Left colon (tissue), 2 donors: Measurements from ENCODE around the gene CIBAR2. TPM values are rescaled to one million over a fixed set of nuclear protein-coding genes. Genes with fewer than 3 reads are reported as not detected.

ENCODE experiments used
- ATAC-seq: fragments of 200-7000 bp; cut with Tn5 transposase; one replicate; pipeline ENCODE4 v1.9.1; 2020; ENCODE audit warnings: mild to moderate bottlenecking, moderate library complexity
- DNase-seq, 2 donors: peaks; one replicate each; pipeline ENCODE4 v3.0.0-alpha.2; 2020
- intact Hi-C, 2 donors: fragments of 100-400 bp; cut with DNase I in 1 of 2; cut with micrococcal nuclease in 1 of 2; formaldehyde crosslinking; loops; one replicate each; pipeline versions ENCODE4 v1.11.2 to v1.14.0; 2022; cut with DNase I, micrococcal nuclease
- total RNA-seq, 2 donors: library from RNA; stranded (reverse); fragmentation: NEBNext Ultra II Directional; extraction: Animal tissue kit (Norgen Biotek cat#: 25700); gene quantifications; one replicate each; pipeline ENCODE4 v1.2.1, GENCODE V29; 2021
- donor health status: DM: no; HTN: no; CAD: no.
- donor health status: DM: yes; HTN: yes; CAD: no.

Gene CIBAR2
- total RNA-seq, 2 donors from 2014 or later, result not detected

DNA sequence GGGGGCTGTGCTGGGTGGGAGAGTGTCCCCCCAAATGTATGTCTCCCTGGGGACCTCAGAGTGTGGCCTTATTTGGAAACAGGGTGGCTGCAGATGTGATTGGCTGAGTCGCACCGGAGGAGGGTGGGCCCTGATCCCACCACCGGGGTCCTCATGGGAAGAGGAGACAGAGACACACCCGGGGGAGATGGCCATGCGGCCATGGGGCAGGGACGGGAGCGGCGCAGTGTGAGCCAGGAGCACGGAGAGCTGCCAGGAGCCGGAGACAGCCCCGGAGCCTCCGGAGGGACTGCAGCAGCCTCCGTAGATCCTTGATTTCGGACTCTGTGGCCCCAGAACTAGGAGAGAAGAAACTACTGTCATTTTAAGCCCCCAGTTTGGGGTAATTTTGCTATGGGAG lies 1.6 kb upstream of the CIBAR2 start:
- ATAC-seq (no peak), DNase-seq (no peak)
- intact Hi-C loops, result loop anchor here in 1 of 2 donors (10.0 kb wide), 1 partner anchor 141 kb away; no protein-coding TSS in a partner anchor

DNA sequence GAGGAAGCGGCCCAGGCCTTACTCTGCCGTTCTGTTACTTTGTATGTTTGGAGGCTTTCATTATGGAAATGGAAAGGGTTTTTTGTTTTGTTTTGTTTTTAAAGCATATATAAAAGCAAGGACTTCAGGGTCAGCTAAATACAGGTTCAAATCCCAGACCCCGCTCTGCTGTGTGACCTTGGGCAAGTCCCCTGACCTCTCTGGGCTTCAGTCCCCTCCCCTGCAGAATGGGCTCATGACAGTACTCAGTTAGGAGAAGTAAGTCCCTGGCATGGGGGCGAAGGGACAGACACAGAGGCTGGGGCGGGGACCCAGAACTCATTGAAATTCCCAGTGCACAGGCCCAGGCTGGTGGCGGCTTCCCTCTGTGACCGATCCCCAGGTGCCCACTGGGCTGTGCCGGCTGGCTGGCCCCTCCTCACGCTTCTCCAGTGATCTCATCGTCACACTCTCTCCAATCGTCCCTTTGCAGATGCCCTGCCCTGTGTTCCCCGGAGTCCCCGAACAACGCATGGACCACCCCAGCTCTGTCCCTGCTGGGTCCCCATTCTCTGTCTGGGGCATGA lies 979 bp upstream of the CIBAR2 start:
- ATAC-seq (no peak), DNase-seq (no peak)
- intact Hi-C loops, result loop anchor here in 1 of 2 donors (10.0 kb wide), 1 partner anchor 142 kb away; no protein-coding TSS in a partner anchor

DNA sequence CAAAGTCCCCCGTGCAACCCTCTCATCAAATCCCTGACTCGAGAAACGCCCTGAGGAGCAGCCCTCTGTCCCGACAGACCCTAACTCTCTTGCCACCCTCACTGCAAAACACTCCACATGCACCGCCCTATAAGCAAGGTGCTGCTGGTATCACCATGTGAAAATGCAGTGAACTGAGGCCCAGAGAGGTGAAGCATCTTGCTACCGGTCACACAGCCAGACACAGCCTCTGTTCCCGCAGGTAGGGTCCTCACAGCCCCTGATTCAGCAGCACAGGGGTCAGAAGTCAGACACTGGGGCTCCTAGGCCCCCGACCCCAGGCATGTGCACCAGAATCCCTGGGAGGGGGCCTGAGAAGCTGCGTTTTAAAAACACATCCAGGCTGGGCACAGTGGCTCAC lies 1.1 kb downstream of the CIBAR2 start:
- DNase-seq (no peak), ATAC-seq (no peak)
- intact Hi-C loops, result loop anchor here in 1 of 2 donors (10.0 kb wide), 1 partner anchor 144 kb away; no protein-coding TSS in a partner anchor

DNA sequence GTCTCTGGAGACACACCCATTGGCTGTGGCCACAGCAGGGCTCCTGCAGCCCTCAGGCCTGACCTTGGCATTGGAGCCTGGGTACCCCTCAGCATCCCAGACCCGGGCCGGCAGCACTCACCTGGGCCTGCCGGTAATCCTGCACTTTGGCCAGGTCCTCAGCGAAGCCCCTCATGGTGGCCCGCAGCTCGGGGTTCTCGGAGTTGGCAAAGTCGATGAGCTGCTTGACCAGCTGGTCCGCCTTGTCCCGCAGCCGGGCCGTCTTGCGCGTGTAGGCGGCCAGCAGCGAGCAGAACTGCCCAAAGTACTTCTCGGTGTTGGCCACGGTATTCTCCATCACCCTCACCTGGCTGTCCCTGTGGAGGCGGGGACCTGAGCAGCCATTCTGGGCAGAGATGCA lies 2.2 kb downstream of the CIBAR2 start:
- intact Hi-C loops, result loop anchor here in 1 of 2 donors (10.0 kb wide), 1 partner anchor 145 kb away; no protein-coding TSS in a partner anchor
- DNase-seq (no peak), ATAC-seq (no peak)

DNA sequence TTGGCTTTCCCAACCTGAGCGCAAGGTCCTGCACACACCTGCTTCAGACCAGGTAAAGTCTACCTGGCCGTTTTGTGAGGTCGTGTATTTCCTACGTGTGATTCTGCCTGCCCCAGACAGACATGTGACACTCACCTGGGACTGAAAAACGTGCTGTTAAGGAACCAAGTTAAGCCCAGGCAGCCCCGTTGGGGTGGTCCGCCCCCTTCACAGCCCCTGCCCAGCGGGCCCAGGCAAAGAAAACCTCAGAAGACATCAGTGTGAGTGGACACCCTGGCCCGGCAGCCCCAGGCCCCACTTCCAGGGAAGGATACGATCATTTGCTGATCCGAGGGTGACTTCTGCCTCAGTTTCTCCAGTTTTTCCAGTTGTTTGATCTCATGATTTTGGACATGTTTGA lies 4.7 kb downstream of the CIBAR2 start:
- intact Hi-C loops, result no loop called here
- DNase-seq (no peak), ATAC-seq (no peak)

DNA sequence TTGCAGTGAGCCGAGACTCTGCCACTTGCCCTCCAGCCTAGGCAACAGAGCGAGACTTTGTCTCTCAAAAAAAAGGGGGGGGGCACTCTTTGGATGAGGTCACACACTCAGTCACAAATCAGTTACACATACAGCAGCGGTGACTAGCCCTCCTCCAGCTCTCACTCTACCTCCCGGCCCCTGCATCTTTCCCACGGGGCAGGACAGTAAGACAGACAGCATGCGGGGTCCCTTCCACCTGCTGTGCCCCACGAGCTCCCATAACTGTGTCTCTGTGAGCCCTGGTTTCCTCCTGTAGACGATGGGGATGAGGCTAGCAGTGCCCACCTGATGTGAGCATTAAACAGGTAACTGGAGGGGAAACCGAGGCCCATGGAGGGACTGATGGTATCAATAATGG lies 5.2 kb downstream of the CIBAR2 start:
- ATAC-seq (no peak), DNase-seq (no peak)
- intact Hi-C loops, result no loop called here

DNA sequence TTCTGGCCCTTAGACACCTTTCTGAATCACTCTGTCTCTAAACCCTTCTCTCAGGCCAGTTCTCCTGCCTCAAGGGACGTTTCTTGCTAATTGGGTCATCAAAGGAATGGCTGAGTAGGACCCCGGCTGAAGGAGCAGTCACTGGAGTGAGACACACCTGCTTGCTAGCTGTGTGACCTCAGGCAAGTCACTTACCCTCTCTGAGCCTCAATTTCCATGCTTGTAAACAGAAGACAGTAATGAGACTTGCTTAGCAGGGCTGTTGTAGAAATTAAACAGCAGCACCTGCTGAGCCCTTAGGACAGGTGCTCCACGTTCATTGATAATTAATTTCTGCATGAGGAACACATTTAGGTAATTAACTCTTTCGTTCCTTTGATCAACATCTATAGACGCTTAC lies 6.8 kb downstream of the CIBAR2 start:
- intact Hi-C loops, result no loop called here
- DNase-seq, result no peak
- no peak for ATAC-seq

DNA sequence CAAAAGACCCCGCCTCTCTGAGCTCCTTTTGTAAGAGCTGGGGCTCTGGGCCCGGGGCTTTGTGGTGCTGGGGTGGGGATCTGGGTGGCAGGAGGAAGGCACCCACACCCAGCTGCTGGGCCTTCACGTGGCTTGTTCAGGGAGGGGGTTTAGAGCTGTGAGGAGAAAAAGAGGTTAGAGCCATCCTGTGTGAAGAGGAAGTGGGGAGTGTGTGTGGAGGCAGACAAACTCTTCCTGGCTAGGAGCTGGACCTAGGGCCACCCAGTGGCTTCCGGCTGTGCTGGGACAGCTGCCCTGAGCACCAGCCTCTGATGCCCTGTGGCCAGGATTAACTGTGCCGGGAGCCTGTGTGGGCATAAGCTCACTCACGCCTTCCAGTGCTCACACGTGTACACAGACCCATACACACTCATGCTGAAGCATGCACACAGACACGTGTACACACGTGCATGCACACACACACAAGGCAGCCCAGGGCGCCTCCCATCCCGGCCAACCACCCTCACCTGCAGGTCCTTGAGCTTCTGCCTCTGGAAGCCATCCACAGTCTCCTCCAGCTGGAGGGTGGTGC lies 7.4 kb downstream of the CIBAR2 start:
- DNase-seq, result no peak
- ATAC-seq, result peak; percentile 45
- intact Hi-C loops, result no loop called here

DNA sequence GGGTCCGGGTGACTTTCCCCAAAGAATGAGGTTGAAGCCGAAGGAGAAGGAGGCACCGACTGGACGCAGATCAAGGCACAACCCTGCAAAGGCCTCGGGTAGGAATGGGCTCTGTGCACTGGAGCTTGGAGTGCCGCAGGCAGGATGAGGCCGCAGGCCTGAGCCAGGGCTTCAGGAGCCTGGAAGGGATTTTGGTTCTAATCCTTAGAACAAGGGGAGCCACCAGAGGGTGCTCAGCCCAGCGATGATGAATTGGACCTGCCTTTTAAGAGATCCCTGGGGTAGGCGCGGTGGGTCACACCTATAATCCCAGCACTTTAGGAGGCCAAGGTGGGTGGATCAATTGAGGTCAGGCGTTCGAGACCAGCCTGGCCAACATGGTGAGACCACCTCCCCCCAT lies 8.1 kb downstream of the CIBAR2 start:
- DNase-seq, result no peak
- no peak for ATAC-seq
- intact Hi-C loops, result no loop called here

DNA sequence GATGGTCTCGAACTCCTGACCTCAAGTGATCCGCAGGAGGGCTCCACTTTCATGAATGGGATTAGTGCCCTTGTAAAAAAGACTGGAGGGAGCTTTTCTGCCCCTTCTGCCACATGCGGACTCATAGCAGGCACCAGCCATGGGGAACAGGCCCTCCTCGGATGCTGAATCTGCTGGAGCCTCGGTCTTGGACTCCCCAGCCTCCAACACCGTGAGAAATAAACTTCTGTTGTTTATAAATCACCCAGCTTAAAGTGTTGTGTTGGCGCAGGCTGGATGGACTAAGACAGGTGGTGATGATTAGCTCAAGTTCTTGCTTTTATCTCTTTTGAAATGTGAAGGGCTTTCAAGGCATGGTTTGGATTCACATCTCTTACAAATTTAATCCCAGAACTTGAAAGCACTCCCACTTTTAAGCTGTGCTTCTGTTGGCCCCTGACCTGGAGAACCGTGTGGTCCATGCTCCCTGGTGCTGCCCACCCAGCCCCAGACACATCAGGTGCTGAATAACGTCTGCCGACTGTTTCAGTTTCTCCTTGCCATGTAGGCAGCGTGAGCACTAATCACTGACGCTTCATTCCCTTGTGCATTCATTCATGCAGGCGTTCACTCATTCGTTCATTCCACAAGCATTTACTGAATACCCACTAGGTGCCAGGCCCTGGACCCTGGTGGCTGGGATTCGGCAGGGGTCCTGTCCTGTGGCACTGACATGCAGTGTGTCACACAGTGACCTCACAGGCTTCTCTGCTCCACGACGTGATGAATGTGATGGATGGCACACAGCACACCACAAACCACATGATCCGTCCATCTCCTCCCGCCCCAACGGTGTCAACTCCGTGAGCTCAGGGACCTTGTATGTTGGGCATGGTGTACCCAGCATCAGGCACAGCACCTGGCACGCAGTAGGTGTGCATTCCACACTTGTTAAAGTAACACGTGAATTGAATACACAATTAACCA lies 8.9 kb downstream of the CIBAR2 start:
- intact Hi-C loops, result no loop called here
- no peak for DNase-seq
- no peak for ATAC-seq

DNA sequence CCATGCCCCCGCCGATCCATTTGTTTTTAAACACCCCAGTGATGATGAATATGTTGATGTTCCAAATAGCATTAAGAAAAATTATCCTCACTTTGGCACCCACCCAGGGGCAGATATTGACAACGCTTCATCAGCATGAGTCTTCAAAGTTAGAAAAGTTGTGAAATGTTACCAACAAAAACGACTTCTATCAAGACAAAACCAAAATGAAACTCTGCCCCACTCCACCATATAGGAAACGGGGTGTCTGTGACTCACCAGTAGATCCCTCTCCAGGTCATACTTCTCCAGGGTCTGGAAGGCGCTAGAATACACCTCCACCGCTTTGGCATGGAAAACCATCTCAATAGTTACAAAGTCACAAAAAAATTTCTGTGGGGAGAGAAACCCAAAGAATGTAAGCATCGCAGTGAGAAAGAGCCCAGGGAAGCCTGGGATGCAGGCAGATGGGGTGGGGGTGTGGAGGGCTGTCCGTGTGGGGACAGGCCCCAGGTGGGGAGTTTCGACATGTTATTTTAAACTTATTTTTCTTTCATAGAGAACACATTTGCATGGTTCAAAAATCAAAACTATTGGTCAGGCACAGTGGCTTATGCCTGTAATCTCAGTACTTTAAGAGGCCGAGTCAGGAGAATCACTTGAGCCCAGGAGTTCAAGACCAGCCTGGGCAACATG lies 10.2 kb downstream of the CIBAR2 start:
- DNase-seq, result no peak
- intact Hi-C loops, result no loop called here
- ATAC-seq, result no peak

DNA sequence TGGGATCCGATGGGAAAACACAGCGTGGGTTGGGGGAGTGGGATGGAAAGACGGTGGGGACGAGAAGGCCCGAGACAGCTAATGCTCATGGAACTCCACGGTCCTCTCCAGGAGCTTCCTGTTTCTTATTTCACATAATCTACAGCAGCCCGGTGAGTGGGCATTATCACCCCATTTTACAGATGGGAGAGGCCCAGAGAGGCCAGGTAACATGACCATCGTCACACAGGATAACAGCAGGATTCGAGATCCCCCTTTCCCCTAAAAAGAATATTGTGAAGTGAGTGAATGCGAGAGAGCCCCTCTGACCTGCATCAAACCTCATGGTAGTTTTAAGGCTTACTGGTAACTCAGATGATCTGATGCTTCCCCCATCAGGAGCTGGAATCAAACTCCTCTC lies 12.0 kb downstream of the CIBAR2 start:
- intact Hi-C loops, result no loop called here
- no peak for ATAC-seq
- DNase-seq, result no peak

DNA sequence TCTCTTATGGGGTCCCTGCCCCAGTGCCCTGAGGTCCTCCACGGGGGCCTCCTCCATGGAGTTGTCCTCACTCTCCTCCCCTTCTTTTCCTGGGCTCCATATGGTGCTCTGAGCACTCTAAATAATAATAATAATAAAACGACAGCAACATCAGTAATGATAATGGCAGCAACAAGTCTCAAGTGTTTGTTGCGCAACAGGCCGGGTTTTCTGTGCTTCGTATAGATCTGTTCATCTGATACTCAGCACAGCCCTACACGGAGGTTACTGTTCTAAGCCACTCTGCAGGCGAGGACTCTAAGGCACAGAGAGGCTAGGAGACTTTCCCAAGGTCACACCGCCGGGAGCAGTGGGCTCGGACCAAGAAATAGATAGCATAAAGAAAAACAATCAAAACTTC lies 13.7 kb downstream of the CIBAR2 start:
- ATAC-seq (no peak), DNase-seq (no peak)
- intact Hi-C loops, result no loop called here

DNA sequence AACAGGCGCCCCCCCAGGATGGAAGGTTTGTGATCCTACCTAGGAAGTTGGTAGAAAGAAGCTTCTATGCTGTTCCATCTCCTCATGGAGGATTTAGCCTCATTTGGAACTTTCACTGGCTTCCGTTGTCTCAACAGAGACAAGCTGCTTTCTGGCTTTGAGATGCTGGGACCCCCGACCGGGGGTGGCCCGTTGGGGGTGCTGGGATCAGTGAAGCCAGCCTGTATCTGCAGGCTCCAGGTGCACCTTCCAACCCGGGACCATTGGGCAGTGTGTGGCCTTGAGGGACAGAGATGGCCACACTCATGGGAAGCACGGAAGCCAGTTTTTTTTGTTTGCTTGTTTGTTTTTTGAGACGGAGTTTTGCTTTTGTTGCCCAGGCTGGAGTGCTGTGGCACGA lies 15.4 kb downstream of the CIBAR2 start:
- DNase-seq, result no peak
- intact Hi-C loops, result no loop called here
- no peak for ATAC-seq

DNA sequence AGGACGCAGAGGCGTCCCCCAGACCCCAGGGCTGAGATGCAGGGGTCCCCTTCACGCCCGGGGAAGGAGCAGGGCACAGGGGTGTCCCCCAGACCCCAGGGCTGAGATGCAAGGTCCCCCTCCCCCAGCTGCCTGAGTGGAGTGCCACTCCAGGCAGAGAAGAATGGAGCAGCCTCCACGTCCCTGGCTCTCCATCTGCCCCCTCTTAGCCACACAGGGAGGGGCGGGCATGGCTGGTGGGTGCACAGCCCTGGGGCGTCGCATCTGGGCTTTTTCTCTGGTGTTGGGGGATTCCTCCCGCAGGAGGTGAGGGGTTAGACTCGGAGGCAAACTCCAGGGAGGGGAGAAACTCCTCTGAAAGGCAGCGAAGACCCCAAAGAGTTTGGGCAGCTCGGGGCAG lies 17.5 kb downstream of the CIBAR2 start:
- intact Hi-C loops, result no loop called here
- ATAC-seq (no peak), DNase-seq (no peak)

DNA sequence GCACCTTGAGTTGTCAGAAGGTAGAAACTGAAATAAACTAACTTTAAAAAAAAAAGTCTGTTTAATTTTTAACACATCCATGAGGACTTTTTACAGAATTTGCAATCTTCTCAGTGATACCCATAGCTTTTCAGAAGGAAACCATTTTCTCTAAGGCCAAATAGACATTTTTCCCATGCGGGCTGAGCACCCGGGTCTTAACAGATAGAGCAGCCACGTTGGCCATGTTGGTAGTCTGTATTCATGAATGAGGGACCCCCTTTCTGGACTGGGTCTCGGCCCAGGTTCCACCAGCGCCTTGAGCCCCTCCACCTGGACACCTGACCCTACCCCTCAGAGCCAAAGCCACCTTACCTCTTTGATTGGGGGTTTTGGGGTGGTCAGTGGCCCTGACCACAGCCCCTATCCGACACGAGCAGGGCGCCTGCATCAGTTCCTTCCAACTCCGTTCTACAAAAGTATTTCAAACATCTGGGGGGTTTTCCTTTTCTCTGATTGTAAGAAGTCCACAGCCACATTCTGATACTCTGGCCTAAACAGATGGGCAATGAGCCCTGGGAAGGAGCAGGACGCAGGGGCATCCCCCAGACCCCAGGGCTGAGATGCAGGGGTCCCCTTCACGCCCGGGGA lies 18.0 kb downstream of the CIBAR2 start:
- intact Hi-C loops, result no loop called here
- DNase-seq, result no peak
- no peak for ATAC-seq

DNA sequence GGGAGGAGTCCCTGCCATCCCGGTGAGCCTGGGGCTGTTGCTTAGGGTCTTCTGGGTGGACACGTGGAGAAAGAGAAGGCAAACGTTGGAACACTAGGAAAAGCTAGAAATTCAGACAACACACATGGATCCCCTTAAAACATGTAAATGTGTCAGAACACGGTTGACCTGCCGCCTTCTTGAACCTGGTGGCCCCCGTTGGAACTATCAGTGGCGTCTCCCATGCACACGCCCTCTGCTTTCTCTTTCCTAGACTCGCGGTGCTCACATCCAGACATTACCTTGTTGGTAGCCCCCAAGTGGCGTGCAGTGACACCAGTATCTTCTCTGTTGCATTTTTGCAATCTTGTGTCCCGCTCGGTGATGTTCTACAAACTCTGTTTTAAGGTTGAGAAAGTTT lies 18.6 kb downstream of the CIBAR2 start:
- intact Hi-C loops, result no loop called here
- DNase-seq, result no peak
- no peak for ATAC-seq

DNA sequence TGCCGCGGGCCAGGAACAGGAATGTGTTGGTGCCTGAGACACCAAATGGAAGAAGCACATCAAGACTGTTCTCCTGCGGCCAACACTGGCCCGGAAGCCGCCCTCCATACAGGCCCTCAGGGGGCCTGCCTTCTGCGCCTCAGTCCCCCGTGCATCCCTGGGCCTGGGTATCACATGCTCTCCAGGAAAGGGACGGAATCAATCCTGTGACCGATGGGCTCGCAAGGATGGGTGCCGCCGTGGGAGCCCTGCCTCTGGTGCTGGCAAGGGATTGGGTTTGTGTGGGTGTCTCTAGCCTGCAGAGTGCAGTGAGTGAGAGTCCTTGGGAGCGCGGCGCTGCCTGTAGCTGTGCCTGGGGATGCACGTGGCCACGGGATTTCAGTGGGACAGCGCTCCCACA lies 19.4 kb downstream of the CIBAR2 start:
- no peak for ATAC-seq
- intact Hi-C loops, result no loop called here
- no peak for DNase-seq

DNA sequence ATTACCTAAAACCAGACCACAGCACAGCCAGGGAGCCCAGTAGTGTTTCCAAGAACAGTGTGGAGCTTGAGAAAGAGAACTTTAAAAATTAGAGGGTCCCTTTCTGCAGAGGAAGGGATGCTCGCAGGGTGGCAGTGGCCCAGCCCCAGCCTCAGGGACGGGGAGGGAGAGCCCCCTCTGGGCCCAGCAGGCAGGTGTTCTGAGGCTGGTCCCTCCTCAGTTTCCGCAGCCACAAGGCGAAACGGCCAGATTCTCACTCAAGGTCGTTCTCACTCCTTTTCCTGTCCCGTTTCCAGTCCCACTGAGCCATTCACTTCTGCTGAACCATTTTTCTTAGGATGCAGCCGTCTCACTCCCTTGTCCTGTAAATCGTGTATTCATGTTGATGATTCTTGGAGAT lies 20.0 kb downstream of the CIBAR2 start:
- DNase-seq, result no peak
- intact Hi-C loops, result no loop called here
- no peak for ATAC-seq
